Activated T-helper 1 cell treated with anti-CD3 and anti-CD28 coated beads, Interleukin-12 subunit alpha, Interleukin-12 subunit beta, Interleukin-2, Interleukin-4 antibody, amounts not matched to agents 30 ng/mL and 10 ng/mL and 1 ng/mL, durations not matched to agents 14 hours and 24 hours and 36 hours (primary cell): Measurements from ENCODE around the gene HMGCS1. TPM values are rescaled to one million over a fixed set of nuclear protein-coding genes. Genes with fewer than 3 reads are reported as not detected.

Experiments used
- DNase-seq: peaks from one replicate; pipeline ENCODE4 v3.0.0; 2021; ENCODE audit warnings: low spot score
- H3K27ac Mint-ChIP-seq: one replicate; pipeline ENCODE4 v1.8.0; 2021; ENCODE audit warnings: mild to moderate bottlenecking, mixed read lengths
- H3K27me3 Mint-ChIP-seq: one replicate; pipeline ENCODE4 v1.8.0; 2022; ENCODE audit warnings: mild to moderate bottlenecking, moderate library complexity, mixed read lengths; ENCODE audit not compliant: insufficient read depth
- H3K36me3 Mint-ChIP-seq: one replicate; pipeline ENCODE4 v1.8.0; 2021; ENCODE audit warnings: low read depth, mixed read lengths
- H3K4me1 Mint-ChIP-seq: one replicate; pipeline ENCODE4 v1.8.0; 2021; ENCODE audit warnings: low read depth, mixed read lengths
- H3K4me3 Mint-ChIP-seq: one replicate; pipeline ENCODE4 v1.8.0; 2021; ENCODE audit warnings: mild to moderate bottlenecking, moderate library complexity, mixed read lengths
- H3K9me3 Mint-ChIP-seq: one replicate; pipeline ENCODE4 v1.8.0; 2021; ENCODE audit warnings: mixed read lengths
- intact Hi-C: fragments of 100-400 bp; cut with micrococcal nuclease; formaldehyde crosslinking; loops from one replicate; pipeline ENCODE4 v1.15.1; 2024
- total RNA-seq: library from RNA; stranded (reverse); gene quantifications from 2 replicates; pipeline ENCODE4 v1.2.3, GENCODE V29; 2022

Gene HMGCS1
- total RNA-seq: 216 and 218 TPM in 2 replicates

GRCh38 chr5:43313035-43313853 lies at the start of gene HMGCS1:
HMGCS1 (minus strand) TSS chr5:43313412; CDS start chr5:43298965, 14,447 bp downstream.
- H3K4me3 Mint-ChIP-seq: peak within 1 kb of the TSS; percentile 93
- intact Hi-C loops: loop anchor here (1.0 to 10.0 kb wide), 11 partner anchors 9 to 1438 kb away; partner anchors contain the start of genes C5orf34, OXCT1 and RIMOC1
- H3K27ac Mint-ChIP-seq: peak within 1 kb of the TSS; percentile 98
- H3K36me3 Mint-ChIP-seq: peaks cover 33% of the 10 kb centered on the region
- peak; percentile 99 for DNase-seq
- peaks cover 10% of the 10 kb centered on the region for H3K9me3 Mint-ChIP-seq
- no peaks in the 10 kb centered on the region for H3K27me3 Mint-ChIP-seq
- H3K4me1 Mint-ChIP-seq: peaks cover 73% of the 10 kb centered on the region

- H3K9me3 Mint-ChIP-seq: peaks cover 23% of the 10 kb centered on the region
- DNase-seq: no peak
- no peak overlapping the region for H3K27ac Mint-ChIP-seq
- H3K4me3 Mint-ChIP-seq: no peak overlapping the region
- peaks cover 2% of the 10 kb centered on the region for H3K27me3 Mint-ChIP-seq
- no peaks in the 10 kb centered on the region for H3K36me3 Mint-ChIP-seq
- no peaks in the 10 kb centered on the region for H3K4me1 Mint-ChIP-seq
- intact Hi-C loops: no loop called here
Measured at GRCh38 chr5:43358726-43359125, 45.5 kb upstream of the HMGCS1 start.

GRCh38 chr5:43358301-43358700 lies 45.1 kb upstream of the HMGCS1 start:
- Mint-ChIP-seq H3K9me3 (peaks cover 23% of the 10 kb centered on the region), H3K27ac (no peak overlapping the region), H3K4me1 (no peaks in the 10 kb centered on the region), H3K36me3 (no peaks in the 10 kb centered on the region), H3K4me3 (no peak overlapping the region), H3K27me3 (peaks cover 2% of the 10 kb centered on the region)
- DNase-seq: no peak
- intact Hi-C loops: no loop called here

- peaks cover 2% of the 10 kb centered on the region for H3K27me3 Mint-ChIP-seq
- no peaks in the 10 kb centered on the region for H3K4me1 Mint-ChIP-seq
- H3K36me3 Mint-ChIP-seq: no peaks in the 10 kb centered on the region
- intact Hi-C loops: no loop called here
- no peak for DNase-seq
- peaks cover 23% of the 10 kb centered on the region for H3K9me3 Mint-ChIP-seq
- no peak overlapping the region for H3K4me3 Mint-ChIP-seq
- H3K27ac Mint-ChIP-seq: no peak overlapping the region
Measured at GRCh38 chr5:43357878-43358281, 44.7 kb upstream of the HMGCS1 start.

- peaks cover 23% of the 10 kb centered on the region for H3K9me3 Mint-ChIP-seq
- H3K27ac Mint-ChIP-seq: no peak overlapping the region
- H3K36me3 Mint-ChIP-seq: no peaks in the 10 kb centered on the region
- no peaks in the 10 kb centered on the region for H3K4me1 Mint-ChIP-seq
- peaks cover 2% of the 10 kb centered on the region for H3K27me3 Mint-ChIP-seq
- H3K4me3 Mint-ChIP-seq: no peak overlapping the region
- intact Hi-C loops: no loop called here
- DNase-seq: no peak
Measured at GRCh38 chr5:43357067-43357466, 43.9 kb upstream of the HMGCS1 start.

GRCh38 chr5:43354774-43355173 lies 41.6 kb upstream of the HMGCS1 start:
- no peak overlapping the region for H3K4me3 Mint-ChIP-seq
- no peaks in the 10 kb centered on the region for H3K36me3 Mint-ChIP-seq
- H3K27ac Mint-ChIP-seq: no peak overlapping the region
- intact Hi-C loops: no loop called here
- H3K4me1 Mint-ChIP-seq: no peaks in the 10 kb centered on the region
- H3K27me3 Mint-ChIP-seq: peaks cover 2% of the 10 kb centered on the region
- H3K9me3 Mint-ChIP-seq: peaks cover 10% of the 10 kb centered on the region
- no peak for DNase-seq

- no peak overlapping the region for H3K27ac Mint-ChIP-seq
- DNase-seq: no peak
- H3K9me3 Mint-ChIP-seq: no peaks in the 10 kb centered on the region
- H3K36me3 Mint-ChIP-seq: no peaks in the 10 kb centered on the region
- intact Hi-C loops: no loop called here
- H3K27me3 Mint-ChIP-seq: peaks cover 2% of the 10 kb centered on the region
- H3K4me1 Mint-ChIP-seq: no peaks in the 10 kb centered on the region
- no peak overlapping the region for H3K4me3 Mint-ChIP-seq
Measured at GRCh38 chr5:43353668-43354067, 40.5 kb upstream of the HMGCS1 start.

- DNase-seq: no peak
- no peak overlapping the region for H3K27ac Mint-ChIP-seq
- no peak overlapping the region for H3K4me3 Mint-ChIP-seq
- no peaks in the 10 kb centered on the region for H3K36me3 Mint-ChIP-seq
- intact Hi-C loops: no loop called here
- no peaks in the 10 kb centered on the region for H3K4me1 Mint-ChIP-seq
- H3K27me3 Mint-ChIP-seq: peaks cover 4% of the 10 kb centered on the region
- H3K9me3 Mint-ChIP-seq: no peaks in the 10 kb centered on the region
Measured at GRCh38 chr5:43352915-43353314, 39.7 kb upstream of the HMGCS1 start.

- Mint-ChIP-seq H3K9me3 (no peaks in the 10 kb centered on the region), H3K4me3 (no peak overlapping the region), H3K36me3 (no peaks in the 10 kb centered on the region), H3K4me1 (no peaks in the 10 kb centered on the region), H3K27me3 (peaks cover 4% of the 10 kb centered on the region), H3K27ac (no peak overlapping the region)
- no peak for DNase-seq
- intact Hi-C loops: no loop called here
Measured at GRCh38 chr5:43352131-43352530, 38.9 kb upstream of the HMGCS1 start.

- H3K27me3 Mint-ChIP-seq: peaks cover 4% of the 10 kb centered on the region
- no peak for DNase-seq
- H3K27ac Mint-ChIP-seq: no peak overlapping the region
- H3K36me3 Mint-ChIP-seq: no peaks in the 10 kb centered on the region
- no peaks in the 10 kb centered on the region for H3K4me1 Mint-ChIP-seq
- intact Hi-C loops: no loop called here
- H3K9me3 Mint-ChIP-seq: peaks cover under 1% of the 10 kb centered on the region
- no peak overlapping the region for H3K4me3 Mint-ChIP-seq
Measured at GRCh38 chr5:43348861-43349363, 35.7 kb upstream of the HMGCS1 start.

- H3K4me3 Mint-ChIP-seq: no peak overlapping the region
- H3K9me3 Mint-ChIP-seq: peaks cover 5% of the 10 kb centered on the region
- DNase-seq: no peak
- no peaks in the 10 kb centered on the region for H3K36me3 Mint-ChIP-seq
- H3K27ac Mint-ChIP-seq: no peak overlapping the region
- H3K27me3 Mint-ChIP-seq: peaks cover 9% of the 10 kb centered on the region
- H3K4me1 Mint-ChIP-seq: no peaks in the 10 kb centered on the region
- intact Hi-C loops: no loop called here
Measured at GRCh38 chr5:43348207-43348606, 35.0 kb upstream of the HMGCS1 start.

GRCh38 chr5:43338862-43339261 lies 25.6 kb upstream of the HMGCS1 start:
- Mint-ChIP-seq H3K36me3 (peaks cover 7% of the 10 kb centered on the region), H3K4me3 (no peak overlapping the region), H3K4me1 (peaks cover 8% of the 10 kb centered on the region), H3K27ac (peak overlapping the region; percentile 45), H3K9me3 (peaks cover 38% of the 10 kb centered on the region), H3K27me3 (peaks cover 6% of the 10 kb centered on the region)
- no peak for DNase-seq
- intact Hi-C loops: no loop called here

- no peak for DNase-seq
Measured at GRCh38 chr5:43336159-43336558, 22.9 kb upstream of the HMGCS1 start.

More at GRCh38 chr5:43336159-43336558, 22.9 kb upstream of the HMGCS1 start:
- H3K4me3 Mint-ChIP-seq: no peak overlapping the region
- H3K27ac Mint-ChIP-seq: peak overlapping the region; percentile 61
- peaks cover 7% of the 10 kb centered on the region for H3K36me3 Mint-ChIP-seq
- H3K9me3 Mint-ChIP-seq: peaks cover 52% of the 10 kb centered on the region
- peaks cover 8% of the 10 kb centered on the region for H3K4me1 Mint-ChIP-seq
- intact Hi-C loops: loop anchor here (1.0 kb wide), 1 partner anchor 21 kb away; no protein-coding TSS in a partner anchor
- peaks cover 6% of the 10 kb centered on the region for H3K27me3 Mint-ChIP-seq
